ENCODE measurements around the gene PPFIA4.
"Not testable (repeated sequence)": the region's sequence is repeated elsewhere in the genome, so short reads cannot be mapped to it uniquely, and the experiment has no call there.

DNA sequence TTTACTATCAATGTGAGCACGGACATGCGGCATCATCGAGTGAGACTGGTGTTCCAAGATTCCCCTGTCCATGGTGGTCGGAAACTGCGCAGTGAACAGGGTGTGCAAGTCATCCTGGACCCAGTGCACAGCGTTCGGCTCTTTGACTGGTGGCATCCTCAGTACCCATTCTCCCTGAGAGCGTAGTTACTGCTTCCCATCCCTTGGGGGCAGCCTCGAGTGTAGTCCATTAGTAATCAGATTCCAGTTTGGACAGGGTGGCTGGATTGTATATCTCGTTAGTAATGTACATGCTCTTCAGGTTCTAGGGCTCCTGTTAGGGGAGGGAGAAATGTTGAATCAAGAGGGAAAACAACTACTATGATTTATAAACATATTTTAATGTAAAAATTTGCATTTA, 3.4 kb upstream of the PPFIA4 start:
- TF ChIP-seq BHLHE40 (IDR thresholded peaks at IDR 0.05; ENCODE audit: borderline replicate concordance); ARNT (IDR thresholded peaks at IDR 0.05); ELF4 (IDR thresholded peaks at IDR 0.05); TARDBP (IDR thresholded peaks at IDR 0.05); SP1 (IDR thresholded peaks at IDR 0.05); FOXA1 (IDR thresholded peaks at IDR 0.05); HDGF (IDR thresholded peaks at IDR 0.05; ENCODE audit: borderline replicate concordance); FOXK2 (IDR thresholded peaks at IDR 0.05); L3MBTL2 (conservative IDR thresholded peaks at IDR 0.05); SUZ12 (IDR thresholded peaks at IDR 0.05); NFRKB (IDR thresholded peaks at IDR 0.05): not testable (repeated sequence)
- TF ChIP-seq, protein P1, sequence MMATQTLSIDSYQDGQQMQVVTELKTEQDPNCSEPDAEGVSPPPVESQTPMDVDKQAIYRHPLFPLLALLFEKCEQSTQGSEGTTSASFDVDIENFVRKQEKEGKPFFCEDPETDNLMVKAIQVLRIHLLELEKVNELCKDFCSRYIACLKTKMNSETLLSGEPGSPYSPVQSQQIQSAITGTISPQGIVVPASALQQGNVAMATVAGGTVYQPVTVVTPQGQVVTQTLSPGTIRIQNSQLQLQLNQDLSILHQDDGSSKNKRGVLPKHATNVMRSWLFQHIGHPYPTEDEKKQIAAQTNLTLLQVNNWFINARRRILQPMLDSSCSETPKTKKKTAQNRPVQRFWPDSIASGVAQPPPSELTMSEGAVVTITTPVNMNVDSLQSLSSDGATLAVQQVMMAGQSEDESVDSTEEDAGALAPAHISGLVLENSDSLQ (IDR thresholded peaks at IDR 0.05), result not testable (repeated sequence)
